ENCODE results near the gene ALDOA. TPM values are rescaled to one million over a fixed set of nuclear protein-coding genes. Genes with fewer than 3 reads are reported as not detected.

The ALDOA gene
- total RNA-seq, 1 donor from 2014 or later = 640 TPM

GRCh38 chr16:30063278-30063892 lies 2.2 kb upstream of the ALDOA start:
- H3K4me1 Mint-ChIP-seq = peaks cover 33% of the 10 kb centered on the region
- peaks cover 8% of the 10 kb centered on the region for H3K36me3 Mint-ChIP-seq (ENCODE audit: low read depth)
- H3K27me3 Mint-ChIP-seq (ENCODE audit: low read depth) = no peaks in the 10 kb centered on the region
- no peaks in the 10 kb centered on the region for H3K9me3 Mint-ChIP-seq
- H3K4me3 Mint-ChIP-seq = peak overlapping the region; percentile 98
- TF ChIP-seq CTCF (conservative IDR thresholded peaks at IDR 0.05) = no peak
- no peak for DNase-seq (ENCODE audit: low read depth, low spot score)
- H3K27ac Mint-ChIP-seq (ENCODE audit: unreplicated experiment) = no peak overlapping the region

GRCh38 chr16:30063893-30064728 lies 1.4 kb upstream of the ALDOA start:
- Mint-ChIP-seq H3K4me1 (peaks cover 38% of the 10 kb centered on the region), H3K27me3 (ENCODE audit: low read depth) (no peaks in the 10 kb centered on the region), H3K27ac (ENCODE audit: unreplicated experiment) (peak overlapping the region; percentile 95)

GRCh38 chr16:30064729-30065101 lies 845 bp upstream of the ALDOA start:
- DNase-seq (ENCODE audit: low read depth, low spot score) = no peak
- TF ChIP-seq CTCF (conservative IDR thresholded peaks at IDR 0.05) = no peak
- Mint-ChIP-seq H3K27ac (ENCODE audit: unreplicated experiment) (no peak overlapping the region), H3K4me1 (peaks cover 43% of the 10 kb centered on the region), H3K9me3 (no peaks in the 10 kb centered on the region), H3K4me3 (peak overlapping the region; percentile 98), H3K27me3 (ENCODE audit: low read depth) (no peaks in the 10 kb centered on the region), H3K36me3 (ENCODE audit: low read depth) (peaks cover 18% of the 10 kb centered on the region)

More at GRCh38 chr16:30063893-30064728, 1.4 kb upstream of the ALDOA start:
- TF ChIP-seq CTCF (conservative IDR thresholded peaks at IDR 0.05) = no peak
- Mint-ChIP-seq H3K36me3 (ENCODE audit: low read depth) (peaks cover 13% of the 10 kb centered on the region), H3K4me3 (peak overlapping the region; percentile 98), H3K9me3 (no peaks in the 10 kb centered on the region)
- DNase-seq (ENCODE audit: low read depth, low spot score) = no peak

DNA sequence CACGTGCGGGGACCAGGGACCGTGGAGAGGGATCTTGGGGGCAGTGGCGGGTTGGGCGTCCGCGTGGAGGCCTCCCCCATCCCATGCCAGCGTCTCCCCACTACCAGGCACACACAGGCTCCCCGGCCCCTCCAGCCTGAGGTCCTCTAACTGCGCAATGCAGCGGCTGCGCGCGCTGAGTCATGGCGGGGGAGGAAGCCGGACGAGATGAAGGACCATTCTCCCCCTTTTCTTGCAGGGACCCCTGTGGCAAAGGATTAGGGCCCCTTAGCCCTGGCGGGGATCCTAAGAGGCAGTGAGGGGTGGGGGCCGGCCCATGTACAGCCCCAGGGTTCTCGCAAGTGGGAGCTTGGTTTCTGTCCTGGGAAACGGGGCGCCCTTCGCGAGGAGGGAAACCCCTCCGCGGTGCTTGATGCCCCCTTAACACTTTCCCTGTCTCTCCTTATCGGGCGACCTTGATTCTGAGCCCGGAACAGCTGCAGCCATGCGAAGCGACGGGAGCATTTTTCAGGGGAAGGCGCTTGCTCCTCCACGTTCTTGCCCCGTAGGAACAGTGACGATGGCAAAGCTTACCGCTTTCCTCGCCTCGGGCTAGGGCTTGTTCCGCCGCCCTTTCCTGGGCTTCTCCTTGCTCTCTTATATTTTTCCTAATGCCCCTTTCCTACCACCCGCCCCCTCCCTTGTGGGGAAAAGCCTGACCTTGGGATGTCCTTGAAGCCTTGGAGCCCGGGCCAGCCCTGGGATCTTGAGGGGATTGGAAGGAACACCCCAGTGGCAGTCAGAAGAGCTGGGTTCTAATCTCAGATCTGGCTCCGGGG lies 592 bp downstream of the ALDOA start:
- no peaks in the 10 kb centered on the region for H3K9me3 Mint-ChIP-seq
- H3K4me3 Mint-ChIP-seq = peak overlapping the region; percentile 98
- H3K27me3 Mint-ChIP-seq (ENCODE audit: low read depth) = no peaks in the 10 kb centered on the region
- H3K36me3 Mint-ChIP-seq (ENCODE audit: low read depth) = peaks cover 18% of the 10 kb centered on the region
- peak overlapping the region; percentile 91 for H3K27ac Mint-ChIP-seq (ENCODE audit: unreplicated experiment)
- DNase-seq (ENCODE audit: low read depth, low spot score) = no peak
- H3K4me1 Mint-ChIP-seq = peaks cover 43% of the 10 kb centered on the region
- TF ChIP-seq CTCF (conservative IDR thresholded peaks at IDR 0.05) = no peak

DNA sequence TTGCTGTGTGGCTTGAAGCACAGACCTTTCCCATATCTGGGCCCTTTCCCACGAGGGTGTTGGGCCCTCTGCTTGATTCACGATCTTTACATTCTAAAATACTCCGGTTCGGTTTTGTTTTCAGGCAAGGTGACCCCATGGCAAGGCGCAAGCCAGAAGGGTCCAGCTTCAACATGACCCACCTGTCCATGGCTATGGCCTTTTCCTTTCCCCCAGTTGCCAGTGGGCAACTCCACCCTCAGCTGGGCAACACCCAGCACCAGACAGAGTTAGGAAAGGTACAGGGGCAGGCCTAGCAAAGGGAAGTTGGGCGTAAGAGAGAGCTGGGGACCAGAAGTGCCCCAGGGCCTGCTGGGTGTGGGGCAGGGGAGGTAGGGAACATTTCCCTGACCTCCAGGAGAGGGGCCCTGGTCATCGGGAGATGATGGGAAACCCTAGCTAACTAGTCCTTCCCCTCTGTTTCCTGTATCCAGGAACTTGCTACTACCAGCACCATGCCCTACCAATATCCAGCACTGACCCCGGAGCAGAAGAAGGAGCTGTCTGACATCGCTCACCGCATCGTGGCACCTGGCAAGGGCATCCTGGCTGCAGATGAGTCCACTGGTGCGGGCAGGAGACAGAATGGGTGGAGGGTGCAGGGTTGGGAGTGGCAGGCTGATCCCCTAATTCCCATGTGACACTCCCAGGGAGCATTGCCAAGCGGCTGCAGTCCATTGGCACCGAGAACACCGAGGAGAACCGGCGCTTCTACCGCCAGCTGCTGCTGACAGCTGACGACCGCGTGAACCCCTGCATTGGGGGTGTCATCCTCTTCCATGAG lies 1.4 kb downstream of the ALDOA start:
- Mint-ChIP-seq H3K4me1 (peaks cover 43% of the 10 kb centered on the region), H3K27me3 (ENCODE audit: low read depth) (no peaks in the 10 kb centered on the region), H3K9me3 (no peaks in the 10 kb centered on the region), H3K4me3 (peak overlapping the region; percentile 98), H3K27ac (ENCODE audit: unreplicated experiment) (peak overlapping the region; percentile 91), H3K36me3 (ENCODE audit: low read depth) (peaks cover 22% of the 10 kb centered on the region)
- no peak for DNase-seq (ENCODE audit: low read depth, low spot score)
- no peak for TF ChIP-seq CTCF (conservative IDR thresholded peaks at IDR 0.05)

Measured in neural crest cell (in vitro differentiated cells).